LNCAP (cell line): Measurements from ENCODE around the gene USP14.

Experiments used
- TF ChIP-seq, protein P1 (sequence below): fragments of 450-650 bp; IDR thresholded peaks from 2 replicates; pipeline ENCODE4 v1.5.1; 2017; ENCODE audit warnings: mild to moderate bottlenecking

USP14 gene

DNA sequence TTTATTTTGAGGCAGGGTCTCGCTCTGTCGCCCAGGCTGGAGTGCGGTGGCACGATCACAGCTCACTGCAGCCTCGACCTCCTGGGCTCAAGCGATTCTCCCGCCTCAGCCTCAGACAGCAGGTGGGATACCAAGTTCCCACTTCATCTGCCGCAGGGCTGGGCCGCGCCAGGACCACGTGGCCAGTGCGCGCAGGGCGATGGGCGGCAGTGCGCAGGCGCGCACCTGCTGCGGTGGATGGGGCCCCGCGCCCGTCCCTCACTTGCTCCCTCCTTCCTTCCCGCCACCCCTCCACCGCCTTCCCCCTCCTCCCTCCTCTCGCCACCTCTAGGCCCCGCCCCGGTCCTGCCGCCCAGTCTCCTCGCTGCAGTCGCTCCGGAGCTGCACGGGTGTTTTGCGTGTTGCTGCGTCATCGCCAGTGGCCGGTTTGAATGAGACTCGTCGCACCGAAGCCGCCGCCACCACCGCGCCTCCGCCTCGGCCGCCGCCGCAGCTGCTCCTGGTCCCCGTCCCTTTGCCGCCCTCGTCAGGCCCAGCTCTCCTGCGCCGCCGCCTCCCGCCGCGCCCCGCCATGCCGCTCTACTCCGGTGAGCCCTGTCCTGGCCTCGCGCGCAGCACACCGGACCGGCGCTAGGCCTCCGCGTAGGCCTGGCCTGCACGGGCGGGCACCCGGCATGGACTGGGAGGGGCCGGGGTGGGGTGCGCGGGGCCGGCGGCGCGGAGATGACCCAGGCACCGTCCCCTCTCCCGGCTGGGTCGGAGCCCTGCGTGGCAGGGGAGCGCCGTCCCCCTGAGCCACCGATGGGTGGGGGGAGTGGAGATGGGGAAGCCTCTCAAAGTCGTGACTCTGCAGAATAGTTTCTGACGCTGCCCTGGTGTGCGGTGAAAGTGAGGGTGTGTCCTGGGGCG is at the start of gene USP14:
Gene USP14 (plus strand): TSS at position 430 of the 909 bp plus-strand sequence. CDS start 142 bp downstream, at position 572.
- TF ChIP-seq, protein P1, sequence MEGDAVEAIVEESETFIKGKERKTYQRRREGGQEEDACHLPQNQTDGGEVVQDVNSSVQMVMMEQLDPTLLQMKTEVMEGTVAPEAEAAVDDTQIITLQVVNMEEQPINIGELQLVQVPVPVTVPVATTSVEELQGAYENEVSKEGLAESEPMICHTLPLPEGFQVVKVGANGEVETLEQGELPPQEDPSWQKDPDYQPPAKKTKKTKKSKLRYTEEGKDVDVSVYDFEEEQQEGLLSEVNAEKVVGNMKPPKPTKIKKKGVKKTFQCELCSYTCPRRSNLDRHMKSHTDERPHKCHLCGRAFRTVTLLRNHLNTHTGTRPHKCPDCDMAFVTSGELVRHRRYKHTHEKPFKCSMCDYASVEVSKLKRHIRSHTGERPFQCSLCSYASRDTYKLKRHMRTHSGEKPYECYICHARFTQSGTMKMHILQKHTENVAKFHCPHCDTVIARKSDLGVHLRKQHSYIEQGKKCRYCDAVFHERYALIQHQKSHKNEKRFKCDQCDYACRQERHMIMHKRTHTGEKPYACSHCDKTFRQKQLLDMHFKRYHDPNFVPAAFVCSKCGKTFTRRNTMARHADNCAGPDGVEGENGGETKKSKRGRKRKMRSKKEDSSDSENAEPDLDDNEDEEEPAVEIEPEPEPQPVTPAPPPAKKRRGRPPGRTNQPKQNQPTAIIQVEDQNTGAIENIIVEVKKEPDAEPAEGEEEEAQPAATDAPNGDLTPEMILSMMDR: no peak

DNA sequence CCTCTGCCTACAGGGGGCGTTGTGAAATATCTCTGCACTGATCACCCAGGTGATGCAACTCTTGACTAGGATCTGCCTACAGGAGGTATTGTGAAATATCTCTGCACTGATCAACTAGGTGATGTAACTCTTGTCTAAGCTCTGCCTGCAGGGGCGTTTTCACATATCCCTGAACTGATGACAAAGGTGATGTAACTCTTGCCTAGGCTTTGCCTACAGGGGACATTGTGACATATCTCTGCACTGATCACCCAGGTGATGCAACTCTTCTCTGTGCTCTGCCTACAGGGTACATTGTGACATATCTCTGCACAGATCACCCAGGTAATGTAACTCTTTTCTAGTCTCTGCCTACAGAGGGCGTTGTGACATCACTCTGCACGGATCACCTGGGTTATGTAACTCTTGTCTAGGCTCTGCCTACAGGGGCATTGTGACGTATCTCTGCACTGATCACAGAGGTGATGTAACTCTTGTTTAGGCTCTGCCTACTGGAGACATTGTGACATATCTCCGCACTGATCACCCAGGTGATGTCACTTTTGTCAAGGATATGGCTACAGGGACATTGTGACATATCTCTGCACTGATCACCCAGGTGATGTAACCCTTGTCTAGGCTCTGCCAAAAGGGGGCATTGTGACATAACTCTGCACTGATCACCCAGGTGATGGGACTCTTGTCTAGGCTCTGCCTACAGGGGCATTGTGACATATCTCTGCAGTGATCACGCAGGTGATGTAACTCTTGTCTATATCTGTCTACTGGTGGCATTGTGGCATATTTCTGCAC is 49.0 kb upstream of the USP14 start:
- TF ChIP-seq, protein P1: peak; percentile 63

DNA sequence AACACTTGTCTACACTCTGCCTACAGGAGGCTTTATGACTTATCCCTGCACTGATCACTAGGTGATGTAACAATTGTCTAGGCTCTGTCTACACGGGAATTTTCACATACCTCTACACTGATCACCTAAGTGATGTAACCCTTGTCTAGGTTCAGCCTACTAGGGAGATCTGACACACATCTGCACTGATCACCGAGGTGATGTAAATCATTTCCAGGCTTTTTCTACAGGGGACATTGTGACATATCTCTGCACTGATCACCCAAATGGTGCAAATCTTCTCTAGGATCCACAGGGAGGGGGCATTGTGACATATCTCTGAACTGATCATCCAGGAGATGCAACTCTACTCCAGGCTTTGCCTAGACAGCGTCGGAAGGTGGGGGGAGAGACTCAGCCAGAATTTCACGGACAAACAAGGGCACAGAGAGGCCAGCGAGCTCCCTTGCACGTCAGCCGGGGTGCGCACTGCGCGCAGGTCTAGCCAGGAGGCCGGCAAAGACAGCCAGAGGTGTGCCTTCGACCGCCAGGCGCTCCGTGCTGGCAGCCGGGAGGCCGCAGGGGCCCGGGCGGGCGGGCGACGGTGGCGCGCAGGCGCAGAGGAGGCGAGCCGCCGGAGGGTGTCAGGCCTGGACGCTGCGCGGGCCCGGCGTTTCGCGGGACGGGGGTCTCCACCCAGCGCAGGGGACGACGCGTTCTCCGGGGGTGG is 46.9 kb upstream of the USP14 start:
- TF ChIP-seq, protein P1: 0 out of 2 replicates have a peak, but pooled peaks have one; percentile 9

DNA sequence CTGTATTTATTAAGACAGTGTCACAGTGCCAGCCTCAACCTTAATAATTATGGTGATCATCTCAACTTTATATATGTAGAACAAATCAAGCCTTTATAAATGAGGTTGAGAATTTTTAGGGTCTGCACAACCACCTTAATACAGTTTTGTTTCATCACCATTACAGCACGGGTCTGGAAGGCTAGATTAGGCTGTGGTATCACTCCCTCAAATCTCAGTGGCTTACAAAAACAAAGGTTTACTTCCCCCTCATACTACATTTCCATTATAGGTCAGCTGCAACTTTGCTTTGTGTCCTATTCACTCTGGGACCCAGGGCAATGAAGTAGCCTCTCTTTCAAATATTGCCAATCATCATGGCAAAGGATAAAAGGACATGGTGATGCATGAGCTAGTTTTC is 23.3 kb upstream of the USP14 start:
- TF ChIP-seq, protein P1: no peak

DNA sequence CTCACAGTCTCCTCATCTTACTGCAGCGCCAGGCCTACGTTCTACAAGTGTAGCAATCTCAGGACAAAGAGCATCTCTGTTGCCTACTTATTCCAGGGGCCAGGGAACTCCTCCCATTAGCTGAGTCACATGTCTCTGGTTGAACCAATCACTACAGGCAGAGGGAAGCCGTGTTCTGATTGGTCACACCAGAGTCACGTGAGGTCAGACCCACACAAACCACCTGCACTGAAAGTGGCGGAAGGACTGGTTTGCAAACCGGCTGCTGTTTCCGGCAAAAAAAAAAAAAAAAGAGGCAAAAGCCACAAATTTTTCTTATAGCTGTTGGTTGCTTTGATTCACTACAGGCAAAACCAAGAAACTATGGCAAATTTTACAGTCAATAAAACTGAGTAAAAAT is 21.9 kb upstream of the USP14 start:
- TF ChIP-seq, protein P1: no peak

DNA sequence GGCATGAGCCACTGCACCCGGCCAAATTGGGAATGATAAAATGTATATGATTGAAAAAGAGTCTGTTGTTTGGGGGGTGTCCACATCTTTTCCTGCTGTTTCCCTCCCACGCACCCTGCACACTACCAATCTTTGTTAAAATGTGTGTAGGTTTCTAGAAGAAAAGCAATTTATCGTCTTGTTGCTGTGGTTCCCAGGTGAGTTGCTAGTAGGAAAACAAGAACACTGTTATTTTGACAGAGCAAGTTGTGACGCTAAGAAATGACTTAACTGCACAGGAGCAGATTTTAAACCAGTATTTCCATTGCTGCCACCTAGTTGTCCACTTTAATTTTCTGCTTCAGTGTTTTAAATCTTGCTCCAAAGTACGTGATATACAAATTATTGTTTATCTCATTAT is 21.0 kb upstream of the USP14 start:
- TF ChIP-seq, protein P1: no peak

DNA sequence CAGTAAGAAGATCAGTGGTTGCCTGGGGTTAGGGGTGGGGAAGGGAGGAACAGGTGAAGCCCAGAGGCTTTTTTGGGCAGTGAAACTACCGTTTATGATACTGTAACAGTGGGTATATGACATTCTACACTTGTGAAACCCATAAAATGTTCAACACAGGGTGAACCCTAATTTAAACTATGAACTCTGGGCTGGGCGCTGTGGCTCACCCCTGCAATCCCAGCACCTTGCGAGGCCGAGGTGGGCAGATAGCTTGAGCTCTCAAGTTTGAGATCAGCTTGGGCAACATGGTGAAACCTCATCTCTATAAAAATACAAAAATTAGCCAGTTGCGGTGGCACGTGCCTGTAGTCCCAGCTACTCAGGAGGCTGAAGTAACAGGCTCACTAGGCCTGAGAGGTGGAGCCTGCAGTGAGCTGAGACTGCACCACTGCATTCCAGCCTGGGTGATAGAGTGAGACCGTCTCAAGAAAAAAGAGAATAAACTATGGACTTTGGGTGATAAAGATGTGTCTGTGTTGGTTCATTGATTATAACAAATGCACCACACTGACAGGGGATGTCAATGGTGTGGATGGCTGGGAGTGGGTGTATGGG is 17.6 kb upstream of the USP14 start:
- TF ChIP-seq, protein P1: no peak
